Sigmoid colon (tissue), 4 donors: ENCODE data around the gene COX6B2.

Experiments used
- CTCF ChIP-seq, 4 experiments: fragments of 450-650 bp in 3 of 4; fragments of 200-600 bp in 1 of 4; IDR thresholded peaks; one replicate each; pipeline ENCODE4 v1.5.1; 2016 to 2019; ENCODE audit warnings: antibody characterized with exemption in 4 of 4, mild to moderate bottlenecking in 3 of 4, moderate library complexity in 2 of 4
- EP300 ChIP-seq, 4 donors: sonication (generic); formaldehyde crosslinking; IDR thresholded peaks; one replicate each; pipeline ENCODE4 v1.6.1; 2017; ENCODE audit warnings: antibody characterized with exemption in 4 of 4
- POLR2A ChIP-seq, 2 donors: fragments of 450-650 bp; IDR thresholded peaks; one replicate each; pipeline ENCODE4 v1.6.1; 2016; ENCODE audit warnings: antibody characterized with exemption in 2 of 2, mild to moderate bottlenecking in 2 of 2, moderate library complexity in 2 of 2
- POLR2AphosphoS5 ChIP-seq, 4 donors: sonication (generic); formaldehyde crosslinking; IDR thresholded peaks; one replicate each; pipeline ENCODE4 v1.6.1; 2017; ENCODE audit warnings: antibody characterized with exemption in 4 of 4

- TF ChIP-seq CTCF (IDR thresholded peaks at IDR 0.05) (no peak), POLR2A (IDR thresholded peaks at IDR 0.05) (no peak), POLR2AphosphoS5 (IDR thresholded peaks at IDR 0.05) (no peak), EP300 (IDR thresholded peaks at IDR 0.05) (no peak)
These were observed 36.0 kb upstream of the COX6B2 start for GRCh38 chr19:55390461-55390880.
